Thymus (tissue), 11 donors: ENCODE data around the gene FUT7. TPM values are rescaled to one million over a fixed set of nuclear protein-coding genes. Genes with fewer than 3 reads are reported as not detected.

Source experiments
- DNase-seq, 9 donors: peaks; one replicate each; pipeline ENCODE4 v3.0.0-alpha.2; 2013; ENCODE audit warnings: low spot score in 9 of 9, low read depth in 6 of 9, missing footprints in 1 of 9
- H3K27ac ChIP-seq, 2 donors: one replicate each; pipeline ENCODE4 v1.5.1; 2013; ENCODE audit warnings: control low read depth in 1 of 2, low read depth in 1 of 2, low read length in 1 of 2, mild to moderate bottlenecking in 1 of 2, moderate library complexity in 1 of 2
- H3K27me3 ChIP-seq, 2 donors: one replicate each; pipeline ENCODE4 v1.5.1; 2013; ENCODE audit warnings: low read length in 1 of 2; ENCODE audit not compliant: control insufficient read depth in 2 of 2, insufficient read depth in 1 of 2
- H3K36me3 ChIP-seq, 2 donors: one replicate each; pipeline ENCODE4 v1.5.1; 2013; ENCODE audit warnings: low read length in 1 of 2, mild to moderate bottlenecking in 1 of 2, moderate library complexity in 1 of 2; ENCODE audit not compliant: control insufficient read depth in 2 of 2, insufficient read depth in 2 of 2
- H3K4me1 ChIP-seq, 2 donors: one replicate each; pipeline ENCODE4 v1.5.1; 2013; ENCODE audit warnings: low read length in 2 of 2; ENCODE audit not compliant: control insufficient read depth in 2 of 2, insufficient read depth in 2 of 2
- H3K4me3 ChIP-seq, 2 donors: one replicate each; pipeline ENCODE4 v1.5.1; 2013; ENCODE audit warnings: low read length in 2 of 2, control low read depth in 1 of 2, mild to moderate bottlenecking in 1 of 2
- H3K9me3 ChIP-seq, 2 donors: one replicate each; pipeline ENCODE4 v1.5.1; 2013; ENCODE audit warnings: low read length in 1 of 2, mild to moderate bottlenecking in 1 of 2; ENCODE audit not compliant: control insufficient read depth in 2 of 2, insufficient read depth in 1 of 2
- WGBS: extraction: QIAGEN DNeasy Blood & Tissue Kit; methylation state at CpG from one replicate; pipeline ENCODE4 v1.1.7; 2013; 5-methylcytosine and 5-hydroxymethylcytosine counted together
- polyA plus RNA-seq: library from polyadenylated mRNA; stranded (reverse); fragments of 200-250 nt; gene quantifications from one replicate; pipeline ENCODE4 v1.2.3, GENCODE V29; 2013
- total RNA-seq: library from RNA; stranded (reverse); fragments of 120-200 nt; gene quantifications from one replicate; pipeline ENCODE4 v1.2.4, GENCODE V29; 2013
- donor health status: healthy.

FUT7 gene
- total and polyA plus RNA-seq, 2 donors: 0.99 to 4.6 TPM

DNA sequence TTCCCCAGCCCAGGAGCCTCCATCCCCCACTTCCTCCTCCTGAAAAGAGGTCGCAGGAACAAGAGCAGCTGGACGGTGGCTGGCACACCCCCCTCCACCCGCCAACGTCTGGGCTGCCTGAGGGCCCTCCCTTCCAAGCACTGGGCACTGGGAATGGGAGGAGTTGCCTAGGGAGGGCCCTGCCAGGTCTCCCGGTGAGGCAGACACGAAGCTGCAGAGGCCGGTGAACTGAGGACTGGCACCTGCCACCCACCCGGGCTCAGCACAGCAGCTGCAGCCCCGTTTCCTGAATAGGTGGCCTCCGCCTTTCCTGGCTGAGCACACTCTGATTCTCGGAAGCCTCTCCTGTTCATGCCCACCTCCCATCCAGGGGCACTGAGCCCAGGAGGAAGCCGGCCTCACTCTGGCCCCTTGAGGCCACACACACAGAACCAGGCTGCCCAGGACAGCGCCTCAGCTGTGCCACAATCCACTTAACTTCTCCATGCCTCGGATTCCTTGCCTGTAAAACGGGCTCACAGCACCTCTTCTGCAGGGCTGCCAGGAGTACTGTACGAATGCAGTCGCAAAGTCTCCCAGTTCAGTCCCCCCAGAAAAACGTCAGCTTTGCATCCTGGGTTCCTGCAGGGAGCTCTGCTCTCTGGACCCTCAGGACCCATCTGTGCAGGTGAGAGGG is 12.8 kb upstream of the FUT7 start:
- Histone ChIP-seq H3K27ac (no peak overlapping the region), H3K4me1 (peaks cover 0 to 16% of the 10 kb centered on the region in 2 donors), H3K27me3 (peaks cover 67 to 83% of the 10 kb centered on the region in 2 donors), H3K9me3 (peaks cover 0 to 6% of the 10 kb centered on the region in 2 donors), H3K4me3 (no peak overlapping the region), H3K36me3 (no peaks in the 10 kb centered on the region)
- 9% methylated on average over 18 of the region's 18 CpGs for WGBS
- no peak for DNase-seq

DNA sequence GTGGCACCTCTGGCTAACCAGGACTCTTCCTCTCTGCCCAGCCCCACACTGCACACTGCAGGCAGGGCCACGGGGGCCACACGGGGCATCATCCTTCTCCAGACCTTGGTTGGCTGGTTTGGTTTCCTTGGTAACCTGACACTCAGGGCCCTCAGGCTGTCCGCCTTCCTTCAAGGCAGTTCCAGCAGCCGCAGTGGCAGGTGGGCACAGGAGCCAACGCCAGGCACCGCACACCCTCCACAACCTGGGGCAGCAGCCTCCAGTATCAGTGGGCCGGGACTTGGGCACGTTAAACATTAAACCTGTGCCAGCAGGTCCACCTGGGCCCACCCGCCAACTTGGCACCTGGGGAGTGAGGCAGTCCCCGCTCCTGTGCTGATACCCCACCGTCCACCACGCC is 12.1 kb upstream of the FUT7 start:
- no peaks in the 10 kb centered on the region for H3K36me3 ChIP-seq
- no peak overlapping the region for H3K4me3 ChIP-seq
- WGBS: 66% methylated on average over 12 of the region's 12 CpGs
- DNase-seq: no peak
- peaks cover 0 to 4% of the 10 kb centered on the region in 2 donors for H3K9me3 ChIP-seq
- peaks cover 62 to 79% of the 10 kb centered on the region in 2 donors for H3K27me3 ChIP-seq
- H3K27ac ChIP-seq: no peak overlapping the region
- peaks cover 0 to 16% of the 10 kb centered on the region in 2 donors for H3K4me1 ChIP-seq

DNA sequence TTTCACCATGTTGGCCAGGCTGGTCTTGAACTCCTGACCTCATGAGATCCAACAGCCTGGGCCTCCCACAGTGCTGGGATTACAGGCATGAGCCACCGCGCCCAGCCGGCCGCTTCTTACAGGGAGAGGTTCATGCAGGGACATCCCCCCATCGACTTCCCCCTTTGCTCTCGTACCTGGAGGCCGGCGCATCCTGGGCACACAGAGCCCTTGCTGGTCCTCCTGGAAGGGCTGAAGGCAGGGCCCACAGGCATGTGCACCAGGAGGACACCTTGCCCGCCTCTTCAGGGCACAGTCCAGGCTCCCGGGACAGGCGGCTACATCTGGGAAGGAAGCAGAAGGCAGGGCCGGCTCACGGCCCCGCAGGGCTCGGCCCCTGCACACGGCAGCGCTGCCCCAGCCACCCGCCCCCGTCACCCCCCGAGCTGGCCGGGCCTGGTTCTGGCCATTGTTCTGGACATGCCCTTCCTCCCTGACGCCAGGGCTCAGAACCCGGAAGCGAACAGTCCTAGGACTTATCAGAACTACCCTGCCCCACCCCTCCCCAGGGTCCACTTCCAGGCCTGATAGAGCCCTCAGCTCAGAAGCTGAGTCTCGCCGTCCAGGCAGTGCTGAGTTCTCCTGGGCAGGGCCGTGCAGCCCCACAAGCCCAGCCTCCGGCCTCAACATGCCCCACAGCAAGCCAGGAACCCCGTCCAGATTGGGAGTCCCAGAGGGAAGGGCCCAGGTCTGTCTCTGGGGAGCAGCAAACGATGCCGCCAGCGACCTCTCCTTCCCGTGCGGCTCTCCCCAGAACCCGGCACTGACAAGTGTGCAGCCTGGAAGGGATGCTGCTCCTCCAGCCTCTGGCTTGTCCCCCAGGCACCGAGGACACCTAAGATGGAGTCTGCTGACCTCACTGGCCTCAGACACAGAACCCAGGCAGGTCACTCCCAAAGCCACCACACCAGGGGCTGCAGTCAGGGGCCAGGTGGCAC is 11.2 kb upstream of the FUT7 start:
- Histone ChIP-seq H3K9me3 (peaks cover 0 to 4% of the 10 kb centered on the region in 2 donors), H3K4me3 (no peak overlapping the region), H3K27ac (no peak overlapping the region), H3K36me3 (no peaks in the 10 kb centered on the region), H3K27me3 (peaks cover 52 to 74% of the 10 kb centered on the region in 2 donors), H3K4me1 (peaks cover 0 to 16% of the 10 kb centered on the region in 2 donors)
- no peak for DNase-seq
- WGBS: 93% methylated on average over 36 of the region's 36 CpGs

DNA sequence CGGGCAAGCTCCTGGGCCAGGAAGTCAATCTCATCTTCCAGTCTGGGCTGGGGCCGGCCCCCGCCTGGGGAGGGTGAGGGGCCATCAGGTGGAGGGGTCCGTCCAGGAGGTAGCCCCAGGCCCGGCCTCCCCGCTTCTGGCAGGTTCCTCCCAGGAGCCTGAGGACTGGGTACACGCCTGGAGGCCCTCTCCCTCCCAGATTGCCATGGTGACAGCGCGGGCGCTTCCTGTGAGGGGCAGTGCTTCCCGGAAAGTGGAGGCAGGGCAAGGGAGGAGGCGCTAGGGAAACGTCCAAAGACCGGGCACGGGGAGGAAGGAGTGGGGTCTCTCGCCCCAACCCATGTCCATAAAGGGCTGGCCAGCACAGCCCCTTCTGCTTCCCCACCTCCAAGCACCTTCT is 9.2 kb upstream of the FUT7 start:
- Histone ChIP-seq H3K27ac (no peak overlapping the region), H3K4me3 (no peak overlapping the region), H3K27me3 (peaks cover 34 to 58% of the 10 kb centered on the region in 2 donors), H3K36me3 (no peaks in the 10 kb centered on the region), H3K4me1 (peaks cover 0 to 10% of the 10 kb centered on the region in 2 donors), H3K9me3 (peaks cover 0 to 4% of the 10 kb centered on the region in 2 donors)
- WGBS: 86% methylated on average over 16 of the region's 16 CpGs
- DNase-seq: no peak

DNA sequence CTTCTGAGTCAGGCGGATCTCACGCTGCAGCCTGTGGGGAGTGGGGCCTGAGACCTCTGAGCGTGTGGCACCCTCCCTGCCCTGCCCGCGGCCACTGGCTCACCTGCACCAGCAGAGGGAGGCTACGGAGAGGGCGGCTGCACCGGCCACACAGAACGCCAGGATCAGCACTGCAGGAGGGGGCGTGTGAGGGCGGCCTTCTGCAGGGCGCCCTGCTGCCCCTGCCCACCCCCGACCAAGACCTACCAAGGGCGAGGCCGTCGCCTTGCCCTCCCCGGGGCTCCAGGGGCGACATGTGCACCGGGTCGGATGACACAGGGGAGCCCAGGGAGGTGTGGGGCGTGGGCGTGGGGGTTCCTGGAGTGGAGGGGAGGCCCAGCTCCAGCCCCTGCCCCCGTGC is 8.7 kb upstream of the FUT7 start:
- H3K9me3 ChIP-seq: peaks cover 0 to 4% of the 10 kb centered on the region in 2 donors
- no peak overlapping the region for H3K4me3 ChIP-seq
- DNase-seq: no peak
- H3K36me3 ChIP-seq: no peaks in the 10 kb centered on the region
- no peak overlapping the region for H3K27ac ChIP-seq
- peaks cover 0 to 9% of the 10 kb centered on the region in 2 donors for H3K4me1 ChIP-seq
- peaks cover 28 to 54% of the 10 kb centered on the region in 2 donors for H3K27me3 ChIP-seq
- 94% methylated on average over 23 of the region's 23 CpGs for whole genome bisulfite sequencing

DNA sequence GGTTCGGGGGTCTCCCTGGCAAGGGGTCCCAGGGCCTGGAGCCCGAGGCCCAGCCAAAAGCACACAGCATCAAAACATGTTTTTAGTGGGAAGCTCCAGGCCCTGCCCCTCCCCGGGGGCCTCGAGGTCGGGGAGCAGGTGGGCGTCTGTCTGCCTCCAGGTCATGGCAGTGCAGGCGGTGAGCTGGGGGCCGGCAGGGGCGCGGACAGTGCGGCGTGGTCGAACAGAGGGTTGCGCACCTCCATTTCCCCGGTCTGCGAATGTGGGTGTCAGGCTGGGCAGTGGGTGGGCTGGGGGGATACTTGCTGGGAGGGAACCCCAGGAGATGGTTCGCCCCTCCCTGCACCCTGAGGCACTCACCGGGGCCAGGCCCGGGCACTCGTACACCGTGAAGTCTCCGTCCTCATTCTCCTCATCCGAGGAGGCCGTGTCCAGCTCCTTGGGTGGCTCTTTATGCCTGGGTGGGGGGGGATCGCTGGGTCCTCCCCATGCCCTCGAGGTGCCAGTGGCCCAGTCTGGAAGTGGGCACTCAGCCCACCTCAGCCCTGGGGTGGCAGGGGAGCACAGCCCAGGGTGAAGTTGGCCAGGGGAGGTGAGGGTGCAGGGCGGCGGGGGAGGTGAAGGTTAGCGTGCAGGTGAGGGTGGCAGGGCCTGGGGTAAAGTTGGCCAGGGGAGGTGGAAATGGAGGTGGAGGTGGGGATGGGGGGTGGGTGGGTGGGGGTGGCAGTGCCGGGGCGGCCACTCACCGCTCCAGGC is 7.9 kb upstream of the FUT7 start:
- 97% methylated on average over 32 of the region's 32 CpGs for WGBS
- Histone ChIP-seq H3K4me3 (no peak overlapping the region), H3K27me3 (peaks cover 21 to 54% of the 10 kb centered on the region in 2 donors), H3K27ac (no peak overlapping the region), H3K9me3 (peaks cover 0 to 4% of the 10 kb centered on the region in 2 donors), H3K4me1 (peaks cover 0 to 15% of the 10 kb centered on the region in 2 donors), H3K36me3 (no peaks in the 10 kb centered on the region)
- no peak for DNase-seq

DNA sequence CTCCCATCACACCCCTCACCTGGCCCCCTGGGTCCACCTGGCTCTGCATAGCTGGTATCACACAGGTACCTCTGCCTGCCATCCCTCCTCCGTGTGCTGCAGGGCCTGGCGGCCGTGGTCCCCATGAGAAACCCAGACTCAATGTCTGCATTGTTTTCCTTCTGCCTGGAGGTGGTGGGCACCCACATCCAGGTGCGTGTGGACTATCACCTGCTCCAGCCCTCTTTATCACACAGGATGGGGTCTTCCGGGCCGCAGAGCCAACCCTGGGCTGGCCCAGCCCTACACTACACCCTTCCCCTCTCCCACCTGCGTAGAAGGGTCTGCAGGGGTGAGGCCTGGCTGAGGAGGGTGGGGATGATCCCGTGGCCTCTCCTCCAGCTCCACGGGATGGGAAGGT is 7.0 kb upstream of the FUT7 start:
- Histone ChIP-seq H3K9me3 (no peaks in the 10 kb centered on the region), H3K4me3 (no peak overlapping the region), H3K36me3 (no peaks in the 10 kb centered on the region), H3K27ac (no peak overlapping the region), H3K27me3 (peaks cover 15 to 52% of the 10 kb centered on the region in 2 donors), H3K4me1 (peaks cover 0 to 12% of the 10 kb centered on the region in 2 donors)
- no peak for DNase-seq
- WGBS: 98% methylated on average over 9 of the region's 9 CpGs

DNA sequence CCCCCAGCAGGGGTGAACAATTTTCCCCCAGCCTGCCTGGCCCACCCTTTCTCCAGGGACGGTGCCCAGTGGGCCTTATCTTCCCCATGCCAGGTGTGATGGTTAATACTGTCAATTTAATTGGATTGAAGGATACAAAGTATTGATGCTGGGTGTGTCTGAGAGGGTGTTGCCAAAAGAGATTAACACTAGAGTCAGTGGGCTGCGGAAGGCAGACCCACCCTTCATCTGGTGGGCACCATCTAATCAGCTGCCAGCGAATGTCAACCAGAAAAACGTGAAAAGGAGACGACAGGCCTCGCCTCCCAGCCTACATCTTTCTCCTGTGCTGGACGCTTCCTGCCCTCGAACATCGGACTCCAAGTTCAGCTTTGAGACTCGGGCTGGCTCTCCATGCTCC is 5.6 kb upstream of the FUT7 start:
- no peak overlapping the region for H3K4me3 ChIP-seq
- peaks cover 3 to 49% of the 10 kb centered on the region in 2 donors for H3K27me3 ChIP-seq
- H3K9me3 ChIP-seq: no peaks in the 10 kb centered on the region
- peaks cover under 1 to 17% of the 10 kb centered on the region in 2 donors for H3K4me1 ChIP-seq
- no peak for DNase-seq
- 96% methylated on average over 10 of the region's 10 CpGs for WGBS
- H3K27ac ChIP-seq: no peak overlapping the region
- no peaks in the 10 kb centered on the region for H3K36me3 ChIP-seq
